22Rv1 (cell line): ENCODE results near the gene RAP1B.

Source experiments
- CTCF ChIP-seq: fragments of 450-650 bp; IDR thresholded peaks from 2 replicates; pipeline ENCODE4 v1.5.1; 2017; ENCODE audit warnings: mild to moderate bottlenecking
- ZFX ChIP-seq: fragments of 450-650 bp; IDR thresholded peaks from 2 replicates; pipeline ENCODE4 v1.6.1; 2017; ENCODE audit warnings: antibody characterized with exemption, borderline replicate concordance

GRCh38 chr12:68589194-68589593 is 21.5 kb upstream of the RAP1B start:
- no peak for TF ChIP-seq CTCF
- no peak for TF ChIP-seq ZFX
